T-cell (primary cell): ENCODE results near the gene METTL26. TPM values are rescaled to one million over a fixed set of nuclear protein-coding genes. Genes with fewer than 3 reads are reported as not detected.

Experiments used
- ATAC-seq, 4 experiments: fragments of 200-7000 bp in 3 of 4; fragments of 150-1000 bp in 1 of 4; cut with Tn5 transposase; replicated peaks in 1 of 4; 1 replicate in 3 of 4; 2 replicates in 1 of 4; pipeline ENCODE4 v1.10.0; 2021; ENCODE audit warnings: moderate library complexity in 3 of 4, mild to moderate bottlenecking in 2 of 4, moderate number of reproducible peaks in 1 of 4
- CTCF ChIA-PET, 2 donors: fragments of 300-600 bp; sonication (Branson Sonifier 250); formaldehyde crosslinking; loops; one replicate each; lab custom pipeline; 2022; ENCODE audit warnings: antibody characterized with exemption in 2 of 2; lab: Charles Lee
- POLR2A ChIA-PET, 2 donors: fragments of 300-600 bp; sonication (Branson Sonifier 250); formaldehyde crosslinking; loops; one replicate each; lab custom pipeline; 2022; ENCODE audit warnings: antibody characterized with exemption in 2 of 2; lab: Charles Lee
- DNase-seq, 35 experiments: peaks; one replicate each; pipeline versions ENCODE4 v3.0.0 to v3.0.0-alpha.2; 2013 to 2023
- H3K27ac ChIP-seq: one replicate; pipeline ENCODE4 v1.5.1; 2013; ENCODE audit warnings: low read length
- H3K27me3 ChIP-seq, 2 experiments: replicated peaks in 1 of 2; 1 replicate in 1 of 2; 2 replicates in 1 of 2; pipeline versions ENCODE4 v1.6.1 to v1.7.0; 2013; ENCODE audit warnings: low read length in 1 of 2, mixed read lengths in 1 of 2; ENCODE audit not compliant: control insufficient read depth in 2 of 2, insufficient read depth in 2 of 2; ENCODE audit errors: extremely low read depth in 1 of 2
- H3K36me3 ChIP-seq, 2 donors: 1 replicate in 1 of 2; 2 replicates in 1 of 2; pipeline versions ENCODE4 v1.6.1 to v1.7.0; 2013; ENCODE audit warnings: low read length in 1 of 2; ENCODE audit not compliant: control insufficient read depth in 2 of 2, insufficient read depth in 1 of 2; ENCODE audit errors: extremely low read depth in 1 of 2
- H3K4me1 ChIP-seq, 2 experiments: 1 replicate in 1 of 2; 2 replicates in 1 of 2; pipeline versions ENCODE4 v1.6.1 to v1.7.0; 2013; ENCODE audit warnings: low read length in 2 of 2, mixed read lengths in 1 of 2; ENCODE audit not compliant: insufficient read depth in 2 of 2, control insufficient read depth in 1 of 2; ENCODE audit errors: extremely low read depth in 1 of 2
- H3K4me3 ChIP-seq, 2 donors: 1 replicate in 1 of 2; 2 replicates in 1 of 2; pipeline versions ENCODE4 v1.5.1 to v1.7.0; 2013; ENCODE audit warnings: mild to moderate bottlenecking in 2 of 2, low read length in 1 of 2, moderate library complexity in 1 of 2; ENCODE audit not compliant: control insufficient read depth in 1 of 2; ENCODE audit errors: extremely low read depth in 1 of 2
- H3K9me3 ChIP-seq: 2 replicates; pipeline ENCODE4 v1.7.0; 2013
- H3K27ac Mint-ChIP-seq, 2 donors: one replicate each; pipeline ENCODE4 v1.8.0; 2020 to 2021; ENCODE audit warnings: mild to moderate bottlenecking in 2 of 2, mixed read lengths in 2 of 2
- H3K27me3 Mint-ChIP-seq, 2 donors: one replicate each; pipeline ENCODE4 v1.8.0; 2021 to 2022; ENCODE audit warnings: mixed read lengths in 2 of 2
- H3K36me3 Mint-ChIP-seq: one replicate; pipeline ENCODE4 v1.8.0; 2021; ENCODE audit warnings: mixed read lengths
- H3K4me1 Mint-ChIP-seq, 3 donors: one replicate each; pipeline ENCODE4 v1.8.0; 2020 to 2022; ENCODE audit warnings: mixed read lengths in 3 of 3, mild to moderate bottlenecking in 1 of 3
- H3K4me3 Mint-ChIP-seq, 3 donors: one replicate each; pipeline ENCODE4 v1.8.0; 2020 to 2022; ENCODE audit warnings: mild to moderate bottlenecking in 3 of 3, mixed read lengths in 3 of 3, moderate library complexity in 3 of 3
- H3K9me3 Mint-ChIP-seq, 3 donors: one replicate each; pipeline ENCODE4 v1.8.0; 2020 to 2022; ENCODE audit warnings: mixed read lengths in 3 of 3
- WGBS: methylation state at CpG from one replicate; pipeline ENCODE4 v1.1.5; 2013; ENCODE audit warnings: missing lambda C conversion rate; ENCODE audit not compliant: insufficient coverage; 5-methylcytosine and 5-hydroxymethylcytosine counted together
- total RNA-seq, 35 experiments: library from RNA in 6 of 35; stranded (reverse) in 6 of 35; fragments of 120-200 nt in 1 of 35; gene quantifications; one replicate each; pipeline versions ENCODE4 v1.2.1 to v1.2.4 and lab custom pipeline; 2013 to 2026

Gene METTL26
- total RNA-seq, 5 donors from 2014 or later (not counting 1 experiment from before 2014, with no cell fraction given), result 42.1 to 94.0 (median 87.2) TPM

DNA sequence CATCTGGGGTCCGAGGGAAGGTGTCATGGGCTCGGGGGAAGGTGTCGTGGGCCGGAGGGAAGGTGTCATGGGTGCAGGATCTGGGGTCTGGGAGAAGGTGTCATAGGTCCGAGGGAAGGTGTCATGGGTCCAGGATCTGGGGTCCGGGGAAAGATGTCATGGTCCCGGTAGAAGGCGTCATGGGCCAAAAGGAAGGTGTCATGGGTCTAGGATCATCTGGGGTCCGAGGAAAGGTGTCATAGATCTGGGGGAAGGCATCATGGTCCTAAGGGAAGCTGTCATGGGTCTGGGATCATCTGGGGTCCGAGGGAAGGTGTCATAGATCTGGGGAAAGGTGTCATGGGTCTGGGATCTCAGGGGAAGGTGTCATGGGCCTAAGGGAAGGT lies 45.3 kb downstream of the METTL26 start:
- no peak overlapping the region for H3K27ac ChIP-seq
- DNase-seq (no peak), ATAC-seq (no peak)
- CTCF ChIA-PET, result no interaction called here
- 55% methylated on average over 10 of the region's 10 CpGs for WGBS
- H3K4me1 ChIP-seq, result peaks cover 8 to 50% of the 10 kb centered on the region in 2 experiments
- H3K4me3 ChIP-seq, result peak overlapping the region; percentile 56 to 73
- H3K36me3 Mint-ChIP-seq, result no peaks in the 10 kb centered on the region
- POLR2A ChIA-PET, result no interaction called here
- peaks cover 0 to 17% of the 10 kb centered on the region in 2 experiments for H3K27me3 ChIP-seq
- no peaks in the 10 kb centered on the region for H3K9me3 Mint-ChIP-seq
- H3K9me3 ChIP-seq, result no peaks in the 10 kb centered on the region
- H3K4me1 Mint-ChIP-seq, result peaks cover 40 to 52% (median 42%) of the 10 kb centered on the region in 3 donors
- peak overlapping the region; percentile 87 to 88 (median 88) for H3K4me3 Mint-ChIP-seq
- H3K27me3 Mint-ChIP-seq, result no peaks in the 10 kb centered on the region
- peak overlapping the region; percentile 50 to 71 for H3K27ac Mint-ChIP-seq
- peaks cover 0 to 3% of the 10 kb centered on the region in 2 donors for H3K36me3 ChIP-seq

DNA sequence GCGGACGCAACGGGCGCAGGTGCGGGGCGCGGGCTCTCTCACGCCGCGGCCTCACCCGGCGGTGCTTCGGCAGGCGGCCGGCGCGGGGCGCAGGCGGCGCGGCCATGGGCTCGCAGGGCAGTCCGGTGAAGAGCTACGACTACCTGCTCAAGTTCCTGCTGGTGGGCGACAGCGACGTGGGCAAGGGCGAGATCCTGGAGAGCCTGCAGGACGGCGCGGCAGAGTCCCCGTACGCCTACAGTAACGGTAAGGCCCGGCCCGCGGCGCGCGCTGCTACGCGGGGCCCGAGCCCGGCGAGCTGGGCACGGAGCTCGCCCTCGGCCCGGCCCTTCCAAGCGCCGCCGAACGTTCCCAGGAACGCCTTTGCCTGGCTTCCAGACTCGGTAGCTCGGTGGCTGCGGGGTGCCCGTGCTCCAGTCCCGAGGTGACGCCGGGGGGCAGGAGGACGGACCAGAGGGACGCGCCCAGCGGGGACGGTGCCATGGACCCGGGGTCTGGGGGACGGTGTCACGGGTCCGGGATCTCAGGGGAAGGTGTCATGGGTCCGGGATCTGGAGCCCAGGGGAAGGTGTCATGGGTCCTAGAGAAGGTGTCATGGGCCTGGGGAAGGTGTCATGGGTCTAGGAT lies 45.8 kb downstream of the METTL26 start:
- Histone ChIP-seq H3K4me1 (peaks cover 8 to 53% of the 10 kb centered on the region in 2 experiments), H3K9me3 (no peaks in the 10 kb centered on the region), H3K4me3 (peak overlapping the region; percentile 56 to 73), H3K36me3 (peaks cover 0 to 3% of the 10 kb centered on the region in 2 donors), H3K27ac (no peak overlapping the region), H3K27me3 (peaks cover 0 to 19% of the 10 kb centered on the region in 2 experiments)
- peak in 5 of 35 experiments; percentile 8 to 26 (median 21) for DNase-seq
- Mint-ChIP-seq H3K4me1 (peaks cover 42 to 52% (median 44%) of the 10 kb centered on the region in 3 donors), H3K27ac (peak overlapping the region; percentile 50 to 71), H3K36me3 (no peaks in the 10 kb centered on the region), H3K27me3 (no peaks in the 10 kb centered on the region), H3K9me3 (no peaks in the 10 kb centered on the region), H3K4me3 (peak overlapping the region; percentile 87 to 88 (median 88))
- ChIA-PET POLR2A (no interaction called here), CTCF (no interaction called here)
- under 1% methylated on average over 69 of the region's 71 CpGs for WGBS
- peak in 2 of 4 experiments; percentile 1 for ATAC-seq

DNA sequence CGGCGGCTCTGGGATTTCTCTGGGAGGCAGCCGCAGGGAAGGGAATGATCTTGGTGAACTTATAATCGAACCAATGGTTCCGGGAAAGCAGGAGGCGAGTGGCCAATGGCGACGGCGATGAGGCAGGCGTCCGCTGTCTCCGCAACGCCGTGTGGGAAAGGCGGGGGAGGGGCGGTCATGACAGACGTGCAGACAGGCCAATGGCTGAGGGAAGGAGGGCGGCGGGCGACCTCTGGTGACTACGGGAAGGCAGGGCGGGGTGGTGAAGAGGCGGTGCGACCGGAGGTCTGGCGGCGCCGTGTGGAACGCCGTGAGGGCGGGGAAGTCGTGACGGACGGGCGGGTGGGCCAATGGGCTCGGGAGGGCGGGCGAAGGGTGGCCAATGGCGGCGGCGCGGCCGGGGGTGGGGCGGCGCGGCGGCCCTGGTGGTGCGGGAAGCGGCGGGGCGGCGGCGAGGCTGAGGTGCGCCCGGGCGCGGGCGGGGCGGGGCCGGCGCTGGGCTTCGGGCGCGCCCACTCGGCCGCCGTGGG lies 46.4 kb downstream of the METTL26 start, which contains the start of gene RAB40C:
TSS of gene RAB40C (plus strand) at position 409 of the 530 bp plus-strand sequence. CDS start 226 bp downstream, outside the sequence.
- ATAC-seq, result peak; percentile 83 to 86 (median 85)
- Mint-ChIP-seq H3K4me1 (peaks cover 42 to 48% (median 44%) of the 10 kb centered on the region in 3 donors), H3K4me3 (peak within 1 kb of the TSS; percentile 87 to 97 (median 94)), H3K36me3 (no peaks in the 10 kb centered on the region), H3K9me3 (no peaks in the 10 kb centered on the region), H3K27me3 (no peaks in the 10 kb centered on the region), H3K27ac (peak within 1 kb of the TSS; percentile 98 to 100)
- CTCF ChIA-PET, result no interaction called here
- H3K27me3 ChIP-seq, result peaks cover 0 to 19% of the 10 kb centered on the region in 2 experiments
- no peaks in the 10 kb centered on the region for H3K9me3 ChIP-seq
- POLR2A ChIA-PET, result no interaction called here
- WGBS, result under 1% methylated on average over 63 of the region's 67 CpGs
- H3K36me3 ChIP-seq, result peaks cover 0 to 3% of the 10 kb centered on the region in 2 donors
- H3K4me3 ChIP-seq, result peak within 1 kb of the TSS; percentile 71 to 83
- peak; percentile 95 to 100 (median 99) for DNase-seq
- H3K4me1 ChIP-seq, result peaks cover 8 to 51% of the 10 kb centered on the region in 2 experiments
- H3K27ac ChIP-seq, result peak within 1 kb of the TSS; percentile 83

DNA sequence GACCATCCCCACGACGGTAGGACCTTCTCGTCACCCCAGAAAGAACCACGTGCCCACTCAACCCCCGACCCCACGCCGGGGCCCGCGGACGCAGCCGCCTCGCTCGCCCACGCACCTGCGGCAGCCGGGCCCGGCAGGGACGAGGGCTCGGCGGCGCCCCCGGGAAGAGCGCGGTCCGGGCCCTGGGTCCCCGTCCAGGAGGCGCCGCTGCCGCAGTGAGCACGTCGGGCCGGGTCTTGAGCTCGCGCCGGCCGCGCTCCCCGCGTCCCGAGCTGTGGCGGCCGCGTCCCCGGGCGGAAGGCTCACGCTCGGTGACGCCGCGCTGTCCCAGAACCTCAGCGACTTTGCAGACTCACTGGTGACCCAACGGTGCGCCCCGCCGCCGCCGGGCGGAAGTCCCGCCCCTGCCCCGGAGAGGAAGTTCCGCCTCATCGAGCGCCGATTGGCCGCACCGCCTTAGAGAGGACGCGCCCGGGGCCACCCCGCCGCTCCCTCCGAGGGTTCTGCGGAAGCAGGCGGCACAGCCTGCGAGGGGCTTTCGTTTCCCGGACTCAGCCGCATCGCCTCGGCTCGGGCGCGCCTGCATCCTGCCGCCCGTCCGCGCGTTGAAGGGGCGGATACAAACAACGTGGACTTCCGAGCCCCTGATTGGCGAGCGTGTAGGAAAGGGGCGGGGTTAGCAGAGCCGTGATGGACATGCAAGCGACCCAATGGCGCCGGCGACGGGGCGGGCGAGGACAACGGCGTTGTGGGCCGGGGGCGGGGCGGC lies 47.0 kb downstream of the METTL26 start:
- peak; percentile 94 to 100 (median 97) for DNase-seq
- Mint-ChIP-seq H3K27ac (peak overlapping the region; percentile 98 to 100), H3K4me1 (peaks cover 37 to 44% (median 44%) of the 10 kb centered on the region in 3 donors), H3K27me3 (no peaks in the 10 kb centered on the region), H3K36me3 (no peaks in the 10 kb centered on the region), H3K9me3 (no peaks in the 10 kb centered on the region), H3K4me3 (peak overlapping the region; percentile 87 to 97 (median 95))
- Histone ChIP-seq H3K9me3 (no peaks in the 10 kb centered on the region), H3K36me3 (peaks cover 0 to 3% of the 10 kb centered on the region in 2 donors), H3K4me1 (peaks cover 8 to 51% of the 10 kb centered on the region in 2 experiments), H3K4me3 (peak overlapping the region; percentile 71 to 83), H3K27me3 (peaks cover 0 to 19% of the 10 kb centered on the region in 2 experiments), H3K27ac (peak overlapping the region; percentile 83)
- ChIA-PET CTCF (interaction anchor here in 1 of 2 donors (0.6 to 1.4 kb wide), 2 partner anchors 10 to 48 kb away, joined by 3 to 5 read pairs; partner anchors contain the start of gene METTL26), POLR2A (no interaction called here)
- WGBS, result under 1% methylated on average over 107 of the region's 107 CpGs
- peak; percentile 74 to 79 (median 76) for ATAC-seq

- H3K27ac Mint-ChIP-seq, result peak overlapping the region; percentile 96 to 97
- H3K27me3 Mint-ChIP-seq, result no peaks in the 10 kb centered on the region
- ChIA-PET CTCF (interaction anchor here in 1 of 2 donors (0.6 to 1.4 kb wide), 2 partner anchors 9 to 48 kb away, joined by 3 to 5 read pairs; partner anchors contain the start of gene METTL26), POLR2A (no interaction called here)
- no peaks in the 10 kb centered on the region for H3K36me3 Mint-ChIP-seq
- peak overlapping the region; percentile 87 to 95 (median 88) for H3K4me3 Mint-ChIP-seq
- Histone ChIP-seq H3K4me1 (peaks cover 8 to 51% of the 10 kb centered on the region in 2 experiments), H3K4me3 (peak overlapping the region; percentile 71 to 83), H3K36me3 (peaks cover 0 to under 1% of the 10 kb centered on the region in 2 donors), H3K9me3 (no peaks in the 10 kb centered on the region), H3K27ac (peak overlapping the region; percentile 81), H3K27me3 (peaks cover 0 to 19% of the 10 kb centered on the region in 2 experiments)
- WGBS, result under 1% methylated on average over 21 of the region's 21 CpGs
- no peaks in the 10 kb centered on the region for H3K9me3 Mint-ChIP-seq
- peaks cover 35 to 41% (median 41%) of the 10 kb centered on the region in 3 donors for H3K4me1 Mint-ChIP-seq
- peak; percentile 9 to 27 (median 10) for ATAC-seq
- DNase-seq, result peak in 34 of 35 experiments; percentile 21 to 82 (median 62)
These were observed 47.5 kb downstream of the METTL26 start for GRCh38 chr16:588639-588888.
